GM12878 (cell line): ENCODE measurements around the gene CMYA5. TPM values are rescaled to one million over a fixed set of nuclear protein-coding genes. Genes with fewer than 3 reads are reported as not detected.

ENCODE experiments used
- ATAC-seq: fragments of 200-7000 bp; cut with Tn5 transposase; 3 replicates; pipeline ENCODE4 v1.9.1; 2020; ENCODE audit warnings: mild to moderate bottlenecking, moderate library complexity
- BruUV-seq: library from RNA; stranded (reverse); fragments of 400-500 nt; replicated peaks from 2 replicates; lab custom pipeline; 2021; lab: Mats Ljungman, UMichigan
- CTCF ChIA-PET: fragments of 300-600 bp; sonication (Branson Sonifier 250); formaldehyde crosslinking; extraction: SDS; loops from one replicate; lab custom pipeline; 2021; ENCODE audit warnings: inconsistent platforms; lab: Yijun Ruan, JAX
- POLR2A ChIA-PET: fragments of 350-600 bp; formaldehyde crosslinking; extraction: SDS; loops from one replicate; lab custom pipeline; 2021; ENCODE audit warnings: inconsistent platforms; lab: Charles Lee
- RAD21 ChIA-PET: fragments of 300-600 bp; sonication (Branson Sonifier 250); formaldehyde crosslinking; loops from one replicate; lab custom pipeline; 2023; ENCODE audit warnings: antibody characterized with exemption; ENCODE audit not compliant: unreplicated experiment; lab: Charles Lee
- SMC1A ChIA-PET: fragments of 300-600 bp; sonication (Branson Sonifier 250); formaldehyde crosslinking; loops from one replicate; lab custom pipeline; 2023; ENCODE audit not compliant: unreplicated experiment, uncharacterized antibody; lab: Charles Lee
- DNase-seq: peaks from one replicate; pipeline ENCODE4 v3.0.0-alpha.2; 2011; ENCODE audit warnings: low read depth, low spot score
- FAIRE-seq: peaks from 3 replicates; lab custom pipeline; 2011; peaks lifted over from hg19 to GRCh38; lab: Jason Lieb, UNC
- H2AFZ ChIP-seq: 2 replicates; pipeline ENCODE4 v1.6.0; 2011; ENCODE audit warnings: low read depth, low read length, control low read depth; ENCODE audit not compliant: control insufficient read depth
- H3K27ac ChIP-seq: 2 replicates; pipeline ENCODE4 v1.5.1; 2011; ENCODE audit warnings: control low read depth; ENCODE audit not compliant: control insufficient read depth, insufficient read depth
- H3K27me3 ChIP-seq, 2 experiments: replicated peaks in 1 of 2; 2 replicates each; pipeline versions ENCODE4 v1.6.0 to v1.6.1; 2011; ENCODE audit warnings: low read length in 1 of 2; ENCODE audit not compliant: control insufficient read depth in 2 of 2, insufficient read depth in 2 of 2
- H3K36me3 ChIP-seq, 2 experiments: 2 replicates each; pipeline ENCODE4 v1.5.1; 2011; ENCODE audit warnings: low read length in 1 of 2; ENCODE audit not compliant: control insufficient read depth in 2 of 2, insufficient read depth in 2 of 2
- H3K4me1 ChIP-seq: 2 replicates; pipeline ENCODE4 v1.6.1; 2011; ENCODE audit warnings: mild to moderate bottlenecking, low read length, moderate library complexity, mixed read lengths; ENCODE audit not compliant: control insufficient read depth, insufficient read depth
- H3K4me2 ChIP-seq: 2 replicates; pipeline ENCODE4 v1.6.0; 2011; ENCODE audit warnings: control low read depth; ENCODE audit not compliant: control insufficient read depth, insufficient read depth
- H3K4me3 ChIP-seq: fragments of 200-600 bp; sonication (generic); 2 replicates; pipeline ENCODE4 v1.5.1; 2016
- H3K79me2 ChIP-seq: 2 replicates; pipeline ENCODE4 v1.6.0; 2011; ENCODE audit warnings: low read length; ENCODE audit not compliant: control insufficient read depth, insufficient read depth
- H3K9ac ChIP-seq: 2 replicates; pipeline ENCODE4 v1.8.0; 2011; ENCODE audit warnings: low read length, control low read depth, mixed read lengths; ENCODE audit not compliant: control insufficient read depth, insufficient read depth
- H3K9me3 ChIP-seq: replicated peaks from 3 replicates; pipeline ENCODE4 v1.5.1; 2011; ENCODE audit warnings: mild to moderate bottlenecking, low read length; ENCODE audit not compliant: control insufficient read depth, insufficient read depth
- H4K20me1 ChIP-seq: 2 replicates; pipeline ENCODE4 v1.6.0; 2011; ENCODE audit not compliant: control insufficient read depth, insufficient read depth
- ATF2 ChIP-seq: IDR thresholded peaks from 2 replicates; pipeline ENCODE4 v1.6.1; 2012; ENCODE audit warnings: low read length, inconsistent platforms
- CREM ChIP-seq: IDR thresholded peaks from 2 replicates; pipeline ENCODE4 v1.6.1; 2014; ENCODE audit warnings: antibody characterized with exemption, low read depth
- ELK1 ChIP-seq: IDR thresholded peaks from 2 replicates; pipeline ENCODE4 v1.6.1; 2012; ENCODE audit warnings: low read depth, low read length, improper control_type of control experiment
- ETV6 ChIP-seq, 2 experiments: fragments of 450-650 bp in 1 of 2; IDR thresholded peaks in 1 of 2; conservative IDR thresholded peaks in 1 of 2; 2 replicates each; pipeline ENCODE4 v1.6.1; 2014; ENCODE audit warnings: antibody characterized with exemption in 1 of 2, borderline replicate concordance in 1 of 2, low read depth in 1 of 2, mild to moderate bottlenecking in 1 of 2, moderate library complexity in 1 of 2
- JUNB ChIP-seq: IDR thresholded peaks from 2 replicates; pipeline ENCODE4 v1.6.1; 2016; ENCODE audit warnings: antibody characterized with exemption, mild to moderate bottlenecking
- MEF2A ChIP-seq: IDR thresholded peaks from 2 replicates; pipeline ENCODE4 v1.6.1; 2011; ENCODE audit warnings: low read depth, mild to moderate bottlenecking, low read length, moderate library complexity; ENCODE audit not compliant: insufficient read depth
- NFIC ChIP-seq: IDR thresholded peaks from 2 replicates; pipeline ENCODE4 v1.6.1; 2012; ENCODE audit warnings: low read depth, mild to moderate bottlenecking, inconsistent platforms, low read length, moderate library complexity
- RAD51 ChIP-seq: fragments of 450-650 bp; IDR thresholded peaks from 2 replicates; pipeline ENCODE4 v1.6.1; 2016; ENCODE audit warnings: moderate library complexity, mild to moderate bottlenecking, inconsistent platforms
- WGBS: methylation state at CpG from one replicate; pipeline ENCODE4 v1.1.6; 2016; ENCODE audit warnings: low lambda C conversion rate; ENCODE audit not compliant: insufficient replicate concordance, insufficient coverage; ENCODE audit errors: missing lambda C conversion rate; 5-methylcytosine and 5-hydroxymethylcytosine counted together
- in situ Hi-C: fragments of 300-500 bp; cut with MboI; formaldehyde crosslinking; loops from 9 replicates; pipeline ENCODE4 v1.14.3; 2018; ENCODE audit warnings: mixed read lengths
- intact Hi-C: fragments of 100-400 bp; cut with micrococcal nuclease; formaldehyde crosslinking; loops from one replicate; pipeline ENCODE4 v1.14.2; 2022; ENCODE audit not compliant: unreplicated experiment
- polyA plus RNA-seq, 11 experiments: library from polyadenylated mRNA; depleted of rRNA in 4 of 11; unstranded in 6 of 11; stranded (reverse) in 5 of 11; fragments of >200 nt; fragmentation: Nextera tagmentation in 4 of 11; fragmentation: Illumina TruSeq in 1 of 11; extraction: Ambion mirVana in 4 of 11; extraction: Trizol in 1 of 11; gene quantifications; 1 replicate in 1 of 11; 2 replicates in 10 of 11; pipeline versions ENCODE4 v1.2.1 to v1.2.3, GENCODE V29; 2011 to 2016; ENCODE audit warnings: inconsistent platforms in 2 of 11, missing spikeins in 2 of 11, low read depth in 1 of 11
- total RNA-seq, 4 experiments: library from RNA; depleted of rRNA in 3 of 4; stranded (reverse); fragments of >200 nt in 3 of 4; fragmentation: Illumina TruSeq in 1 of 4; extraction: Trizol in 1 of 4; gene quantifications; 2 replicates each; pipeline versions ENCODE4 v1.2.1 to v1.2.3, GENCODE V29; 2013 to 2021

The CMYA5 gene
- total and polyA plus RNA-seq, 10 of the 15 experiments (the other 5 are each of a cell fraction or from before 2014, with no cell fraction given) = 0.01 to 0.34 (median 0.16) TPM; not detected in 1

DNA sequence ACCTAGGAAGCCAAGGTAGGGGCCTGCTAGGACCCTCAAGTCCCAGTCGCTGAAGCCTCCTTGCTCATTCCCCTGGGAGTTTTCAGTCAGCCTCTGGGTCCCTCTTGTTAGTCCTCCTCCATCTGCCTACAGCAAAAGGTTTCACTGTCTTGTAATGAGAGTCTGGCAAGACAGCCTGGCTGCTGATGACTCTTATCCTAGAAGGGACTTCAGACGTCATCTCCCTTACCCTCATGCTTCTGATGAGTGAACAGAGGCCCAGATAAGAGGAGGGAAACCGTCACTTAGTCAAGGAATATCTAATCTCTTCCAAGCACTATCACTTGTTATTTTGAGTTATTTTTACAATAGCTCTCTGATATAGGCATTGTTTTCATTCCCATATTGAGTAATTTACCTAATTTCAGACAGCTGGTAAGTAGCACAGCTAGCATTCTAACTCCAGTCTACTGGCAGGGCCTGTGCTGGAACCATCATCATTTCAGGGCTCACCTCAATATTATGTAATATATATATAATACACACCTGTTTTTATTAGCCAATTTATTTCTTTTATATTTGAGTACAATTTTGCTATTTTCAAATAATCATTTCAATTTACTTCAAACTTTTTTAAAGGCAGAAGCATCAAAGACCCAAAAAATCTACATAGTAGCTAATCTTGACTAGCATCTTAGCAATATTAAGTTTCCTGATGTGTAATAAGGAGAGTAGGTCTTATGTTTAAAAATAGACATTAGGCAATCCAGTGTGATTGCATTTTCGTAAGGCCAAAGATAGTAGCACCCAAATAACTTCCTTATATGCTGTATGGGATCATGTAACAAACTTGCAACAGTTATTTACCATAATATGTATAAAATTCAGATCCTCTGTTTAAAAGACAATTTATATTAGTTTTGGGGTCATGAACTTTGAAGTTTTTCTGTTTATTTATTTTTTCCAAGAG lies 7.9 kb downstream of the CMYA5 start:
- H3K27ac ChIP-seq = no peak overlapping the region
- H3K4me2 ChIP-seq = no peak overlapping the region
- peaks cover 17% of the 10 kb centered on the region for H3K4me1 ChIP-seq
- no peaks in the 10 kb centered on the region for H3K27me3 ChIP-seq
- ChIA-PET SMC1A (interaction anchor here (1.5 kb wide), 1 partner anchor 10 kb away, joined by 5 read pairs; no protein-coding TSS in a partner anchor), RAD21 (no interaction called here), POLR2A (interaction anchor here (0.6 kb wide), 1 partner anchor 255 kb away, joined by 5 read pairs; no protein-coding TSS in a partner anchor), CTCF (interaction anchor here (0.7 kb wide), 1 partner anchor 34 kb away, joined by 3 read pairs; no protein-coding TSS in a partner anchor)
- no peak overlapping the region for H3K4me3 ChIP-seq
- TF ChIP-seq MEF2A (peak; percentile 80), ETV6 (conservative IDR thresholded peaks at IDR 0.05 in 1 of 2, IDR thresholded peaks at IDR 0.05 in 1 of 2; ENCODE audit: borderline replicate concordance in 1 of 2, low read depth in 1 of 2) (no peak), JUNB (peak; percentile 79), CREM (0 out of 2 replicates have a peak, but pooled peaks have one; percentile 52), ELK1 (no peak), RAD51 (no peak), ATF2 (peak; percentile 56; the same call in 1 of the 2 replicates), NFIC (0 out of 2 replicates have a peak, but pooled peaks have one; percentile 23)
- H2AFZ ChIP-seq = no peak overlapping the region
- H3K9me3 ChIP-seq = no peaks in the 10 kb centered on the region
- no TSS peak for BruUV-seq
- no peak for FAIRE-seq
- peak; percentile 54 for ATAC-seq
- no peak overlapping the region for H3K9ac ChIP-seq
- H4K20me1 ChIP-seq = no peaks in the 10 kb centered on the region
- H3K36me3 ChIP-seq = no peaks in the 10 kb centered on the region
- 38% methylated on average over 4 of the region's 4 CpGs for WGBS
- intact Hi-C loops (no loop called here), in situ Hi-C loops (no loop called here)
- DNase-seq = no peak
- no peaks in the 10 kb centered on the region for H3K79me2 ChIP-seq
